Endothelial cell of umbilical vein (primary cell): ENCODE results near the gene KAT8. TPM values are rescaled to one million over a fixed set of nuclear protein-coding genes. Genes with fewer than 3 reads are reported as not detected.
A peak's percentile ranks its signal among the peaks of the same experiment; 100 is the strongest.

Experiments used
- BruUV-seq: library from RNA; stranded (reverse); fragments of 400-500 nt; replicated peaks from 2 replicates; lab custom pipeline; 2021; lab: Mats Ljungman, UMichigan
- CTCF ChIA-PET: fragments of 300-600, 350-600 bp; sonication (Branson Sonifier 250); formaldehyde crosslinking; loops from one replicate; lab custom pipeline; 2021; ENCODE audit warnings: antibody characterized with exemption, inconsistent platforms; lab: Charles Lee
- POLR2A ChIA-PET: fragments of 300-600, 350-600 bp; sonication (Branson Sonifier 250); formaldehyde crosslinking; loops from one replicate; lab custom pipeline; 2021; ENCODE audit warnings: antibody characterized with exemption, inconsistent platforms; lab: Charles Lee
- DNase-seq: peaks from one replicate; pipeline ENCODE4 v3.0.0-alpha.2; 2011; ENCODE audit warnings: low read depth, low spot score
- FAIRE-seq: peaks from 2 replicates; lab custom pipeline; 2011; peaks lifted over from hg19 to GRCh38; lab: Jason Lieb, UNC
- H2AFZ ChIP-seq: 2 replicates; pipeline ENCODE4 v1.6.0; 2012; ENCODE audit warnings: low read depth, low read length, control low read depth, inconsistent platforms
- H3K27ac ChIP-seq: 2 replicates; pipeline ENCODE4 v1.5.1; 2011; ENCODE audit warnings: low read depth, mild to moderate bottlenecking, control low read depth, low read length, moderate library complexity; ENCODE audit not compliant: insufficient read depth
- H3K27me3 ChIP-seq, 2 experiments: 2 replicates each; pipeline versions ENCODE4 v1.6.0 to v1.6.1; 2011; ENCODE audit warnings: low read length in 2 of 2, mixed read lengths in 1 of 2; ENCODE audit not compliant: control insufficient read depth in 2 of 2, insufficient read depth in 2 of 2
- H3K36me3 ChIP-seq, 2 experiments: 2 replicates in 1 of 2; 3 replicates in 1 of 2; pipeline ENCODE4 v1.5.1; 2011; ENCODE audit warnings: low read length in 2 of 2, mild to moderate bottlenecking in 1 of 2, moderate library complexity in 1 of 2; ENCODE audit not compliant: control insufficient read depth in 2 of 2, insufficient read depth in 2 of 2; ENCODE audit errors: extremely low read depth in 1 of 2
- H3K4me1 ChIP-seq: 3 replicates; pipeline ENCODE4 v1.5.1; 2011; ENCODE audit warnings: mild to moderate bottlenecking, low read length; ENCODE audit not compliant: control insufficient read depth, insufficient read depth; ENCODE audit errors: extremely low read depth
- H3K4me2 ChIP-seq: 2 replicates; pipeline ENCODE4 v1.6.1; 2011; ENCODE audit warnings: low read length, control low read depth, mixed read lengths; ENCODE audit not compliant: insufficient read depth
- H3K4me3 ChIP-seq, 3 experiments: fragments of 200-600 bp in 1 of 3; sonication (generic), shearing (Covaris generic) in 1 of 3; replicated peaks in 1 of 3; 2 replicates each; pipeline ENCODE4 v1.5.1; 2011 to 2016; ENCODE audit warnings: control low read depth in 3 of 3, low read length in 3 of 3, mild to moderate bottlenecking in 2 of 3, inconsistent platforms in 1 of 3, low read depth in 1 of 3, moderate library complexity in 1 of 3; ENCODE audit not compliant: insufficient read depth in 1 of 3
- H3K79me2 ChIP-seq: 2 replicates; pipeline ENCODE4 v1.6.0; 2012; ENCODE audit warnings: low read length, inconsistent platforms; ENCODE audit not compliant: control insufficient read depth, insufficient read depth
- H3K9ac ChIP-seq: replicated peaks from 2 replicates; pipeline ENCODE3; 2011; ENCODE audit warnings: low read length, control low read depth; ENCODE audit not compliant: insufficient read depth; ENCODE audit errors: extremely low read depth
- H3K9me1 ChIP-seq: replicated peaks from 3 replicates; pipeline ENCODE4 v1.6.0; 2011; ENCODE audit warnings: mild to moderate bottlenecking, low read length; ENCODE audit not compliant: control insufficient read depth, insufficient read depth; ENCODE audit errors: extremely low read depth
- H3K9me3 ChIP-seq: replicated peaks from 2 replicates; pipeline ENCODE4 v1.5.1; 2012; ENCODE audit warnings: low read length, inconsistent platforms; ENCODE audit not compliant: control insufficient read depth, insufficient read depth
- H4K20me1 ChIP-seq: replicated peaks from 2 replicates; pipeline ENCODE3; 2011; ENCODE audit warnings: mild to moderate bottlenecking, low read length; ENCODE audit not compliant: control insufficient read depth, insufficient read depth; ENCODE audit errors: extremely low read depth
- CTCF ChIP-seq, 2 donors: IDR thresholded peaks; 1 replicate in 1 of 2; 2 replicates in 1 of 2; pipeline ENCODE4 v1.5.1; 2011; ENCODE audit warnings: low read length in 2 of 2, mild to moderate bottlenecking in 2 of 2, moderate library complexity in 2 of 2, control low read depth in 1 of 2, inconsistent platforms in 1 of 2, low read depth in 1 of 2; ENCODE audit not compliant: insufficient read depth in 1 of 2; ENCODE audit errors: extremely low read depth in 1 of 2
- EZH2 ChIP-seq: IDR thresholded peaks from 2 replicates; pipeline ENCODE4 v1.6.1; 2012; ENCODE audit warnings: borderline replicate concordance, low read depth, mild to moderate bottlenecking, moderate library complexity, low read length, inconsistent platforms; ENCODE audit not compliant: severe bottlenecking
- FOS ChIP-seq: IDR thresholded peaks from 2 replicates; pipeline ENCODE4 v1.6.1; 2011; ENCODE audit warnings: mild to moderate bottlenecking, low read length, moderate library complexity, borderline replicate concordance; ENCODE audit not compliant: insufficient read depth
- GATA2 ChIP-seq: IDR thresholded peaks from 2 replicates; pipeline ENCODE4 v1.7.0; 2011; ENCODE audit warnings: low read depth, mild to moderate bottlenecking, moderate library complexity, mixed read lengths, low read length; ENCODE audit not compliant: insufficient read length, insufficient read depth
- JUN ChIP-seq: IDR thresholded peaks from 2 replicates; pipeline ENCODE4 v1.6.1; 2011; ENCODE audit warnings: borderline replicate concordance, low read depth; ENCODE audit not compliant: insufficient read length, insufficient read depth
- MAX ChIP-seq: IDR thresholded peaks from 2 replicates; pipeline ENCODE4 v1.6.1; 2011; ENCODE audit not compliant: insufficient read depth, insufficient read length
- MYC ChIP-seq: IDR thresholded peaks from one replicate; pipeline ENCODE4 v1.6.1; 2011; ENCODE audit warnings: mild to moderate bottlenecking, low read depth, low read length
- POLR2A ChIP-seq: IDR thresholded peaks from 2 replicates; pipeline ENCODE4 v1.6.1; 2012; ENCODE audit warnings: low read depth, mild to moderate bottlenecking, control low read depth, low read length
- POLR2AphosphoS5 ChIP-seq: IDR thresholded peaks from 2 replicates; pipeline ENCODE4 v1.6.1; 2012; ENCODE audit warnings: low read depth, mild to moderate bottlenecking, control low read depth, low read length, moderate library complexity; ENCODE audit not compliant: insufficient read depth
- dilution Hi-C: fragments of 300-500 bp; cut with MboI; formaldehyde crosslinking; loops from one replicate; pipeline ENCODE4 v1.15.0; 2019; ENCODE audit warnings: low sequenced_read_pairs; ENCODE audit not compliant: extremely low pct_ligation_motif_present
- intact Hi-C: fragments of 100-400 bp; cut with micrococcal nuclease; formaldehyde crosslinking; loops from one replicate; pipeline ENCODE4 v1.10.0; 2022
- polyA plus RNA-seq, 4 experiments: library from polyadenylated mRNA; depleted of rRNA in 3 of 4; stranded (reverse) in 3 of 4; unstranded in 1 of 4; fragments of >200 nt; gene quantifications; 2 replicates each; pipeline versions ENCODE4 v1.2.1 to v1.2.3, GENCODE V29; 2011 to 2012; ENCODE audit warnings: missing spikeins in 1 of 4
- total RNA-seq: library from RNA; stranded (reverse); gene quantifications from 2 replicates; pipeline ENCODE4 v1.2.3, GENCODE V29; 2021

KAT8 gene
- total and polyA plus RNA-seq, 2 donors (not counting 3 experiments of a cell fraction or from before 2014, with no cell fraction given): 30.7 to 42.8 TPM

GRCh38 chr16:31118223-31119155, 1.0 kb downstream of the KAT8 start:
- TF ChIP-seq JUN: no peak
- TF ChIP-seq MAX: no peak
- no peak for TF ChIP-seq GATA2
- TF ChIP-seq FOS: no peak
- TF ChIP-seq POLR2AphosphoS5: no peak
- TF ChIP-seq EZH2: no peak
- TF ChIP-seq MYC: no peak
- no peak for TF ChIP-seq POLR2A
- no peak for TF ChIP-seq CTCF (IDR thresholded peaks at IDR 0.05; ENCODE audit: extremely low read depth in 1 of 2, insufficient read depth in 1 of 2, low read depth in 1 of 2, low read length in 2 of 2)
- peak overlapping the region; percentile 54 to 79 (median 79) for H3K4me3 ChIP-seq
- no peak for FAIRE-seq
- H3K9me3 ChIP-seq: no peaks in the 10 kb centered on the region
- H3K4me1 ChIP-seq: peaks cover 7% of the 10 kb centered on the region
- peaks cover 14% of the 10 kb centered on the region for H3K79me2 ChIP-seq
- intact Hi-C loops (no loop called here), dilution Hi-C loops (no loop called here)
- no peaks in the 10 kb centered on the region for H3K27me3 ChIP-seq
- POLR2A ChIA-PET: interaction anchor here (1.4 to 1.6 kb wide), 2 partner anchors 24 to 62 kb away, joined by 13 to 31 read pairs; partner anchors contain the start of gene FUS
- H3K27ac ChIP-seq: peak overlapping the region; percentile 64
- no peaks in the 10 kb centered on the region for H3K9me1 ChIP-seq
- CTCF ChIA-PET: interaction anchor here (1.0 to 1.6 kb wide), 8 partner anchors 16 to 750 kb away, joined by 3 to 27 read pairs (median 5); partner anchors contain the start of gene PRSS8
- H4K20me1 ChIP-seq: no peaks in the 10 kb centered on the region
- H2AFZ ChIP-seq: no peak overlapping the region
- TSS peak; percentile 29 for BruUV-seq
- H3K9ac ChIP-seq: peak overlapping the region; percentile 76
- no peak for DNase-seq
- peaks cover 3 to 13% of the 10 kb centered on the region in 2 experiments for H3K36me3 ChIP-seq
- peak overlapping the region; percentile 80 for H3K4me2 ChIP-seq
